ENCODE measurements around the gene APBB2. TPM values are rescaled to one million over a fixed set of nuclear protein-coding genes. Genes with fewer than 3 reads are reported as not detected.

Gene APBB2
- total and polyA plus RNA-seq, 10 of the 15 experiments (the other 5 are each of a cell fraction or from before 2014, with no cell fraction given) = 2.7 to 24.6 (median 19.0) TPM

DNA sequence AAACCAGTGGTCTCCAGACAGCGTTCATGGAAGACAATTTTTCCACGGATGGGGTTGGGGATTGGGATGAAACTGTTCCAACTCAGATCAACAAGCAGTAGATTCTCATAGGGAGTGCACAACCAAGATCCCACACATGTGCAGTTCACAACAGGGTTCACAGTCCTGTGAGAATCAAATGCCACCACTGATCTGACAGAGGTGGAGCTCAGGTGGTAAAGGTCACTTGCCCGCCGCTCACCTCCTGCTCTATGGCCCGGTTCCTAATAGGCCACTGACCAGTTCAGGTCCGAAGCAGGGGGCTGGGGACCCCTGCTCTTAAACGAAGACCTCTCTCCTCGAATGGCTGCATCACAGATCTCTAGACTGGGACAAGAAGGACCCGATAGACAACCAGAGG, 4.4 kb downstream of the APBB2 start (continued):
- TF ChIP-seq MXI1 (IDR thresholded peaks at IDR 0.05; ENCODE audit: low read depth, low read length) = no peak

GRCh38 chr4:41209187-41209586, 5.2 kb downstream of the APBB2 start:
- no peak for DNase-seq (ENCODE audit: low read depth, low spot score)
- H3K79me2 ChIP-seq (ENCODE audit: control insufficient read depth, insufficient read depth, low read length) = peaks cover 64% of the 10 kb centered on the region
- in situ Hi-C loops (cut with MboI) = no loop called here
- TF ChIP-seq ELK1 (IDR thresholded peaks at IDR 0.05; ENCODE audit: low read depth, low read length) (no peak), ZNF622 (IDR thresholded peaks at IDR 0.05) (no peak), BHLHE40 (IDR thresholded peaks at IDR 0.05; ENCODE audit: borderline replicate concordance in 1 of 2, low read depth in 2 of 2, low read length in 1 of 2) (no peak), PML (IDR thresholded peaks at IDR 0.05; ENCODE audit: low read length) (no peak), RELA (IDR thresholded peaks at IDR 0.05; ENCODE audit: borderline replicate concordance, partially characterized antibody) (no peak), MAX (IDR thresholded peaks at IDR 0.05; ENCODE audit: low read depth, low read length) (no peak), PKNOX1 (IDR thresholded peaks at IDR 0.05) (peak; percentile 84), SUZ12 (IDR thresholded peaks at IDR 0.05; ENCODE audit: unreplicated experiment) (no peak), ZNF274 (IDR thresholded peaks at IDR 0.05; ENCODE audit: insufficient read depth, insufficient read length) (no peak), MYB (IDR thresholded peaks at IDR 0.05; ENCODE audit: borderline replicate concordance, low read depth, low read length) (no peak)
- TF ChIP-seq, protein P1, sequence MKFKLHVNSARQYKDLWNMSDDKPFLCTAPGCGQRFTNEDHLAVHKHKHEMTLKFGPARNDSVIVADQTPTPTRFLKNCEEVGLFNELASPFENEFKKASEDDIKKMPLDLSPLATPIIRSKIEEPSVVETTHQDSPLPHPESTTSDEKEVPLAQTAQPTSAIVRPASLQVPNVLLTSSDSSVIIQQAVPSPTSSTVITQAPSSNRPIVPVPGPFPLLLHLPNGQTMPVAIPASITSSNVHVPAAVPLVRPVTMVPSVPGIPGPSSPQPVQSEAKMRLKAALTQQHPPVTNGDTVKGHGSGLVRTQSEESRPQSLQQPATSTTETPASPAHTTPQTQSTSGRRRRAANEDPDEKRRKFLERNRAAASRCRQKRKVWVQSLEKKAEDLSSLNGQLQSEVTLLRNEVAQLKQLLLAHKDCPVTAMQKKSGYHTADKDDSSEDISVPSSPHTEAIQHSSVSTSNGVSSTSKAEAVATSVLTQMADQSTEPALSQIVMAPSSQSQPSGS (IDR thresholded peaks at IDR 0.05; ENCODE audit: low read length) = no peak
- TF ChIP-seq, protein P2, sequence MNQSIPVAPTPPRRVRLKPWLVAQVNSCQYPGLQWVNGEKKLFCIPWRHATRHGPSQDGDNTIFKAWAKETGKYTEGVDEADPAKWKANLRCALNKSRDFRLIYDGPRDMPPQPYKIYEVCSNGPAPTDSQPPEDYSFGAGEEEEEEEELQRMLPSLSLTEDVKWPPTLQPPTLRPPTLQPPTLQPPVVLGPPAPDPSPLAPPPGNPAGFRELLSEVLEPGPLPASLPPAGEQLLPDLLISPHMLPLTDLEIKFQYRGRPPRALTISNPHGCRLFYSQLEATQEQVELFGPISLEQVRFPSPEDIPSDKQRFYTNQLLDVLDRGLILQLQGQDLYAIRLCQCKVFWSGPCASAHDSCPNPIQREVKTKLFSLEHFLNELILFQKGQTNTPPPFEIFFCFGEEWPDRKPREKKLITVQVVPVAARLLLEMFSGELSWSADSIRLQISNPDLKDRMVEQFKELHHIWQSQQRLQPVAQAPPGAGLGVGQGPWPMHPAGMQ (IDR thresholded peaks at IDR 0.05; ENCODE audit: borderline replicate concordance) = no peak
- TF ChIP-seq, protein P3, sequence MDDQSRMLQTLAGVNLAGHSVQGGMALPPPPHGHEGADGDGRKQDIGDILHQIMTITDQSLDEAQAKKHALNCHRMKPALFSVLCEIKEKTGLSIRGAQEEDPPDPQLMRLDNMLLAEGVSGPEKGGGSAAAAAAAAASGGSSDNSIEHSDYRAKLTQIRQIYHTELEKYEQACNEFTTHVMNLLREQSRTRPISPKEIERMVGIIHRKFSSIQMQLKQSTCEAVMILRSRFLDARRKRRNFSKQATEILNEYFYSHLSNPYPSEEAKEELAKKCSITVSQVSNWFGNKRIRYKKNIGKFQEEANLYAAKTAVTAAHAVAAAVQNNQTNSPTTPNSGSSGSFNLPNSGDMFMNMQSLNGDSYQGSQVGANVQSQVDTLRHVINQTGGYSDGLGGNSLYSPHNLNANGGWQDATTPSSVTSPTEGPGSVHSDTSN (IDR thresholded peaks at IDR 0.05; ENCODE audit: insufficient replicate concordance, low read depth, low read length) = peak; percentile 56

More at GRCh38 chr4:41209187-41209586, 5.2 kb downstream of the APBB2 start:
- Histone ChIP-seq H2AFZ (ENCODE audit: control insufficient read depth, low read depth, low read length) (no peak overlapping the region), H3K4me1 (ENCODE audit: control insufficient read depth, insufficient read depth, low read length) (no peaks in the 10 kb centered on the region), H3K27me3 (replicated peaks in 1 of 2; ENCODE audit: control insufficient read depth in 2 of 2, insufficient read depth in 2 of 2, low read length in 1 of 2) (no peaks in the 10 kb centered on the region), H3K27ac (ENCODE audit: control insufficient read depth, insufficient read depth) (no peak overlapping the region), H3K4me3 (no peak overlapping the region), H3K9me3 (replicated peaks; ENCODE audit: control insufficient read depth, insufficient read depth, low read length) (no peaks in the 10 kb centered on the region), H3K36me3 (ENCODE audit: control insufficient read depth in 2 of 2, insufficient read depth in 2 of 2, low read length in 1 of 2) (no peaks in the 10 kb centered on the region), H3K4me2 (ENCODE audit: control insufficient read depth, insufficient read depth) (no peak overlapping the region), H4K20me1 (ENCODE audit: control insufficient read depth, insufficient read depth) (peaks cover 2% of the 10 kb centered on the region; the same call in 1 of the 2 replicates), H3K9ac (ENCODE audit: control insufficient read depth, insufficient read depth, low read length) (no peak overlapping the region)
- FAIRE-seq (no peak), ATAC-seq (no peak)
- intact Hi-C loops (cut with micrococcal nuclease; ENCODE audit: unreplicated experiment) = no loop called here
- no TSS peak for BruUV-seq (replicated peaks)
- POLR2A ChIA-PET = interaction anchor here (1.5 kb wide), 1 partner anchor 16 kb away, joined by 3 read pairs; no protein-coding TSS in a partner anchor
- SMC1A ChIA-PET (ENCODE audit: uncharacterized antibody, unreplicated experiment) = interaction anchor here (1.0 to 18.1 kb wide), 11 partner anchors 11 to 232 kb away, joined by 3 to 362 read pairs (median 5); no protein-coding TSS in a partner anchor
- RAD21 ChIA-PET (ENCODE audit: unreplicated experiment) = interaction anchor here (1.1 to 11.9 kb wide), 7 partner anchors 10 to 232 kb away, joined by 3 to 262 read pairs (median 4); no protein-coding TSS in a partner anchor
- CTCF ChIA-PET = interaction anchor here (1.1 to 18.7 kb wide), 5 partner anchors 9 to 230 kb away, joined by 4 to 567 read pairs (median 5); no protein-coding TSS in a partner anchor
- WGBS (ENCODE audit: insufficient coverage, insufficient replicate concordance, low lambda C conversion rate, missing lambda C conversion rate) = 59% methylated on average over 5 of the region's 5 CpGs
